SU-DHL-6 (cell line): ENCODE measurements around the gene EME1.
"Not testable (repeated sequence)": the region's sequence is repeated elsewhere in the genome, so short reads cannot be mapped to it uniquely, and the experiment has no call there.

Experiments
- H2AFZ ChIP-seq: fragments of 200-600 bp; sonication (generic); 2 replicates; pipeline ENCODE4 v1.6.1; 2014; ENCODE audit warnings: low read depth, mild to moderate bottlenecking, moderate library complexity, mixed read lengths, antibody characterized with exemption, low read length; ENCODE audit not compliant: severe bottlenecking
- H3F3A ChIP-seq: fragments of 200-600 bp; shearing (Covaris generic); 2 replicates; pipeline ENCODE4 v1.6.0; 2016; ENCODE audit warnings: antibody characterized with exemption, mild to moderate bottlenecking; ENCODE audit not compliant: insufficient read depth
- H3K27ac ChIP-seq: fragments of 200-600 bp; sonication (generic); 2 replicates; pipeline ENCODE4 v1.5.1; 2016; ENCODE audit warnings: low read depth, mild to moderate bottlenecking, low read length, moderate library complexity, mixed read lengths
- H3K27me3 ChIP-seq: fragments of 200-600 bp; sonication (generic), shearing (Covaris generic); 2 replicates; pipeline ENCODE4 v1.6.0; 2014; ENCODE audit warnings: mild to moderate bottlenecking, low read length
- H3K36me3 ChIP-seq: fragments of 200-600 bp; sonication (generic); 2 replicates; pipeline ENCODE4 v1.6.1; 2014; ENCODE audit warnings: mild to moderate bottlenecking, low read length, mixed read lengths
- H3K4me2 ChIP-seq: fragments of 300-600, 200-600 bp; shearing (Covaris generic), sonication (generic); 2 replicates; pipeline ENCODE4 v1.6.0; 2014; ENCODE audit warnings: low read length, low read depth, mild to moderate bottlenecking; ENCODE audit not compliant: poor library complexity, severe bottlenecking
- H3K4me3 ChIP-seq: fragments of 200-600 bp; sonication (generic); 2 replicates; pipeline ENCODE4 v1.5.1; 2014; ENCODE audit warnings: antibody characterized with exemption, low read length, mild to moderate bottlenecking, mixed read lengths; ENCODE audit not compliant: insufficient read depth, poor library complexity, severe bottlenecking
- H3K79me2 ChIP-seq: fragments of 200-600 bp; sonication (generic); 2 replicates; pipeline ENCODE4 v1.6.1; 2014; ENCODE audit warnings: mild to moderate bottlenecking, low read length, moderate library complexity; ENCODE audit not compliant: insufficient read depth
- H3K9ac ChIP-seq: fragments of 200-600 bp; sonication (generic); 2 replicates; pipeline ENCODE4 v1.7.0; 2014; ENCODE audit warnings: mild to moderate bottlenecking, low read length
- H3K9me2 ChIP-seq: fragments of 200-600 bp; sonication (generic); replicated peaks from 2 replicates; pipeline ENCODE4 v1.6.1; 2014; ENCODE audit warnings: low read length; ENCODE audit not compliant: insufficient read depth
- H3K9me3 ChIP-seq: fragments of 200-600 bp; sonication (generic); 2 replicates; pipeline ENCODE4 v1.6.1; 2014; ENCODE audit warnings: low read length, mixed read lengths; ENCODE audit not compliant: insufficient read depth
- H4K20me1 ChIP-seq: fragments of 200-600 bp; sonication (generic); 2 replicates; pipeline ENCODE4 v1.6.1; 2014; ENCODE audit warnings: low read depth, mild to moderate bottlenecking, antibody characterized with exemption, low read length, moderate library complexity, mixed read lengths
- EZH2phosphoT487 ChIP-seq: fragments of 200-600 bp; sonication (generic), shearing (Covaris generic); conservative IDR thresholded peaks from 2 replicates; pipeline ENCODE4 v1.6.1; 2018; ENCODE audit warnings: mild to moderate bottlenecking, antibody characterized with exemption, low read length, moderate library complexity, mixed read lengths
- TF ChIP-seq, protein P1 (sequence below): fragments of 200-600 bp; sonication (generic); IDR thresholded peaks from one replicate; pipeline ENCODE4 v1.5.1; 2017; ENCODE audit warnings: antibody characterized with exemption, mild to moderate bottlenecking, low read length, moderate library complexity; ENCODE audit not compliant: insufficient read depth, poor library complexity, severe bottlenecking

The EME1 gene

GRCh38 chr17:50405351-50405750, 32.3 kb downstream of the EME1 start:
- H3K9me3 ChIP-seq, H3K4me2 ChIP-seq, H3K27ac ChIP-seq, H3K36me3 ChIP-seq, H3F3A ChIP-seq, H3K27me3 ChIP-seq, H2AFZ ChIP-seq, H3K79me2 ChIP-seq, H3K4me3 ChIP-seq, H3K9me2 ChIP-seq, H4K20me1 ChIP-seq, H3K9ac ChIP-seq: not testable (repeated sequence)

- Histone ChIP-seq H3F3A (no peaks in the 10 kb centered on the region), H3K27ac (no peak overlapping the region), H3K4me3 (no peak overlapping the region), H3K9me3 (no peaks in the 10 kb centered on the region), H2AFZ (no peak overlapping the region), H3K79me2 (no peaks in the 10 kb centered on the region), H4K20me1 (no peaks in the 10 kb centered on the region), H3K9me2 (no peaks in the 10 kb centered on the region), H3K36me3 (no peaks in the 10 kb centered on the region), H3K27me3 (no peaks in the 10 kb centered on the region), H3K4me2 (no peak overlapping the region), H3K9ac (no peak overlapping the region)
- TF ChIP-seq, protein P1, sequence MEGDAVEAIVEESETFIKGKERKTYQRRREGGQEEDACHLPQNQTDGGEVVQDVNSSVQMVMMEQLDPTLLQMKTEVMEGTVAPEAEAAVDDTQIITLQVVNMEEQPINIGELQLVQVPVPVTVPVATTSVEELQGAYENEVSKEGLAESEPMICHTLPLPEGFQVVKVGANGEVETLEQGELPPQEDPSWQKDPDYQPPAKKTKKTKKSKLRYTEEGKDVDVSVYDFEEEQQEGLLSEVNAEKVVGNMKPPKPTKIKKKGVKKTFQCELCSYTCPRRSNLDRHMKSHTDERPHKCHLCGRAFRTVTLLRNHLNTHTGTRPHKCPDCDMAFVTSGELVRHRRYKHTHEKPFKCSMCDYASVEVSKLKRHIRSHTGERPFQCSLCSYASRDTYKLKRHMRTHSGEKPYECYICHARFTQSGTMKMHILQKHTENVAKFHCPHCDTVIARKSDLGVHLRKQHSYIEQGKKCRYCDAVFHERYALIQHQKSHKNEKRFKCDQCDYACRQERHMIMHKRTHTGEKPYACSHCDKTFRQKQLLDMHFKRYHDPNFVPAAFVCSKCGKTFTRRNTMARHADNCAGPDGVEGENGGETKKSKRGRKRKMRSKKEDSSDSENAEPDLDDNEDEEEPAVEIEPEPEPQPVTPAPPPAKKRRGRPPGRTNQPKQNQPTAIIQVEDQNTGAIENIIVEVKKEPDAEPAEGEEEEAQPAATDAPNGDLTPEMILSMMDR: no peak
- TF ChIP-seq EZH2phosphoT487: no peak
Measured at GRCh38 chr17:50406578-50406977, 33.5 kb downstream of the EME1 start.

DNA sequence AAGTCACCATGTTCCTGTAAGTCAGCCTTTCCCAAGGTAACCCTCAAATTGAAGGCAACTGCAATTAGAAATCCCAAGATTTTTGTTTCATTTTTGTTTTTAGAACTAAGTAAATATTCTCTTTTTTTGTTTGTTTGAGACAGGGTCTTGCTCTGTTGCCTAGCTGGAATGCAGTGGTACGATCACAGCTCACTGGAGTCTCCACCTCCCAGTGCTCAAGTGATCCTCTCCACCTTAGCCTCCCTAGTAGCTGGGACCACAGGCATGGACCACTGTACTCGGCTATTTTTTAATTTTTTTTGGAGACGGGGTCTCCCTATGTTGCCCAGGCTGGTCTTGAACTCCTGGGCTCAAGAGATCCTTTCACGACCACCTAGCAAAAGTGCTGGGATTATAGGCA, 34.9 kb downstream of the EME1 start:
- H3K4me3 ChIP-seq: no peak overlapping the region
- H3K4me2 ChIP-seq: no peak overlapping the region
- H3K9me2 ChIP-seq: no peaks in the 10 kb centered on the region
- no peak for TF ChIP-seq EZH2phosphoT487
- TF ChIP-seq, protein P1: no peak
- no peaks in the 10 kb centered on the region for H3K79me2 ChIP-seq
- H2AFZ ChIP-seq: no peak overlapping the region
- H4K20me1 ChIP-seq: no peaks in the 10 kb centered on the region
- H3K36me3 ChIP-seq: no peaks in the 10 kb centered on the region
- H3F3A ChIP-seq: no peaks in the 10 kb centered on the region
- H3K27ac ChIP-seq: no peak overlapping the region
- no peak overlapping the region for H3K9ac ChIP-seq
- no peaks in the 10 kb centered on the region for H3K27me3 ChIP-seq
- no peaks in the 10 kb centered on the region for H3K9me3 ChIP-seq

DNA sequence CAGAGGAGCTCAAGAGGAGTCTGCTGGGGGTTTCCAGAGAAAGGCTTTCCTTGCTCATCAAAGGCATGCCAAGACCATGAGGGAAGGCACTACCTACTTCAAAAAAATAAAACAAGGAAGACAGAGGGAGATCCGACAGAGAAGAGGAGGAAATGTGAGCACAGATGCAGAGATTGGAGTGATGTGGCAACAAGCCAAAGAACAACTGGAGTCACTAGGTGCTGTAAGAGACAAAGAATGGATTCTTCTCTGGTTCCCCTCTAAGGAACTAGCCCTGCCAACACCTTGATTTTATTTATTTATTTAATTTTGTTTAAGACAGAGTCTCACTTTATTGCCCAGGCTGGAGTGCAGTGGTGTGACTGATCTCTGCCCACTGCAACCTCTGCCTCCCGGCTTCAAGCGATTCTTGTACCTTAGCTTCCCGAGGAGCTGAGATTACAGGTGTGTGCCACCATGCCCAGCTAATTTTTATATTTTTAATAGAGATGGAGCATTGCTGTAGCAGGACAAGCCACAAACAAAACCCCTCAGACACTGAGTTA, 39.2 kb downstream of the EME1 start:
- Histone ChIP-seq H3K79me2 (no peaks in the 10 kb centered on the region), H3K4me2 (no peak overlapping the region), H2AFZ (no peak overlapping the region), H3K4me3 (no peak overlapping the region), H4K20me1 (no peaks in the 10 kb centered on the region), H3K36me3 (no peaks in the 10 kb centered on the region), H3K9me3 (no peaks in the 10 kb centered on the region), H3K9me2 (no peaks in the 10 kb centered on the region), H3K27ac (no peak overlapping the region), H3K9ac (no peak overlapping the region), H3K27me3 (no peaks in the 10 kb centered on the region), H3F3A (no peaks in the 10 kb centered on the region)
- TF ChIP-seq EZH2phosphoT487: no peak
- TF ChIP-seq, protein P1: no peak
